ENCODE results near the gene PALM3.

The PALM3 gene

DNA sequence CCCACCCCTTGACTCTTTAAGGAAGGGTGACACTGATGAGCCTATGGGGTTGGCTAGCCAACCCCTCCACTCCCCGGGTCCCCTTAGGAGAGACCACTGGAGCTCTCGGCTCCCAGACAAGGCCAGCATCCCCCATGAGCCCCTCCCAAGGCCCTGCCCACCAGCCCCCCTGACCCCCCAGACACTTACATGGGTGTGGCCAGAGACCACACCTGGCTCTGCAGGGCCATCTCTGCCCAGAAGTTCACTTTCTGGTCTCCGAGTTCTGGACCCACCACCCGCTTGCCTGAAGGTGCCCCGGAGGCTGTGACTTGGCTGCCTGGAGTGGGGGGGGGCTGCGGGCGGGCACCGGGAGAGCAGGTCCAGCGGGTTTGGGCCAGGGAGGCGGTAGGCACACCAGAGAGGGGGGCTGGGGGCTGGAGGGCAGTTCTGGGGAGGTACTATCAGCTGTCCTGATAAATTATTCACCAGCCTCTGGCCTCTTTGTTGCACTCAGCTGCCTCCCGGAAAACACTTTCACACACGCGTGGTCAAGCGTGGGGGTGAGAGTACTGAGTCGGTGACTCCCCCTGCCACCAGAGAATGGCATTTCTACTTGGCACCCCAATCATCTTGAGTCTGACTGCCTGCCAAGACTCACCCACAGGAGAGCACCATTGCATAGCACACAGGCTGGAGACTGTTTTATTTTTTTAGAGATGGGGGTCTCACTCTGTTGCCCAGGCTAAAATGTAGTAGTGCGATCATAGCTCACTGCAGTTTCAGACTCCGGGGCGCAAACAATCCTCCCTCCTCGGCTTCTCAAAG is at the start of gene PALM3:
Gene PALM3, minus strand, starts transcription at position 326 of the 807 bp plus-strand sequence. Its CDS starts 96 bp downstream, at position 230.
- DNase-seq (ENCODE audit: low read depth) = no peak

GRCh38 chr19:14111486-14111885 is 49.6 kb upstream of the PALM3 start:
- DNase-seq (ENCODE audit: low read depth) = no peak

GRCh38 chr19:14110650-14111049 is 48.8 kb upstream of the PALM3 start:
- DNase-seq (ENCODE audit: low read depth) = no peak

- no peak for DNase-seq (ENCODE audit: low read depth)
These were observed 45.9 kb upstream of the PALM3 start for GRCh38 chr19:14107581-14108461.

- no peak for DNase-seq (ENCODE audit: low read depth)
These were observed 45.0 kb upstream of the PALM3 start for GRCh38 chr19:14106840-14107239.

- DNase-seq (ENCODE audit: low read depth) = no peak
These were observed 43.8 kb upstream of the PALM3 start for GRCh38 chr19:14105680-14106079.

DNA sequence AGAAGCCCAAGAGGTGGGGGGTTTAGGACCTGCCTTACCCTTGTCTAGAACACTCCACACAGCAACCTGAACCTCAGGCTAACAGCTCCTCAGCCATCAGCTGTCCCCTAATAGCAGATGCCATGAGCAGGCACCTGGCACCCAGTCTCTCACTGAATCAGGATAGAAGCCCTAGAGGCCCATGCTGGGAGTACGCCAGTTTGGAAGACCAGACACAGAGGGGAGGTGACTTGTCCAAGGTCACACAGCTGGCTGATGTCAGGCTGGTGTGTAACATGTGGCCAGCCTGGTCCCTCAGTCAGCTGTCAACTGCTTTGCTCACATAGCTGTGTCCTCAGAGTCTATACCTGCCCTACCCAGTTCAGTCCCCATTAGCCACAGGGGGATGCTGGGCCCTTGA is 41.4 kb upstream of the PALM3 start:
- no peak for DNase-seq (ENCODE audit: low read depth)

DNA sequence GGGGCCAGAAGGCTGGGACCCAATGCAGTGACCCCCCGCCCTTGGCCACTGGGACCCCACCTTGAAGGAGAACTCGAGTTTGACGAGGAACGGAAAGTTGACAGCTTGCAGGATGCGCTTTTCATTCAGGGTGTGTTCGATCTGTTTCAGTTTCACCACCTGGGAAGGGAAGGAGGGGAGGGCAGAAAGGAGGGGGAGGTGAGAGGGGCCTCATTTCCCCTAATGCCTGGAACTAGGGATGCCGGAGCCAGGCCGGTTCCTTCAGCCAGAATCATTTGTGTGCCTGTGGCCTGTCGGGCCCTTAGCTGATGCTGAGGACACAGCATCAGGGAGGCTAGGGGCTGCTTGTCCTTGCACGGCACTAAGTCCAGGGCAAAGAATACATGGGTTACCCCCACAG is 40.9 kb upstream of the PALM3 start:
- no peak for DNase-seq (ENCODE audit: low read depth)

DNA sequence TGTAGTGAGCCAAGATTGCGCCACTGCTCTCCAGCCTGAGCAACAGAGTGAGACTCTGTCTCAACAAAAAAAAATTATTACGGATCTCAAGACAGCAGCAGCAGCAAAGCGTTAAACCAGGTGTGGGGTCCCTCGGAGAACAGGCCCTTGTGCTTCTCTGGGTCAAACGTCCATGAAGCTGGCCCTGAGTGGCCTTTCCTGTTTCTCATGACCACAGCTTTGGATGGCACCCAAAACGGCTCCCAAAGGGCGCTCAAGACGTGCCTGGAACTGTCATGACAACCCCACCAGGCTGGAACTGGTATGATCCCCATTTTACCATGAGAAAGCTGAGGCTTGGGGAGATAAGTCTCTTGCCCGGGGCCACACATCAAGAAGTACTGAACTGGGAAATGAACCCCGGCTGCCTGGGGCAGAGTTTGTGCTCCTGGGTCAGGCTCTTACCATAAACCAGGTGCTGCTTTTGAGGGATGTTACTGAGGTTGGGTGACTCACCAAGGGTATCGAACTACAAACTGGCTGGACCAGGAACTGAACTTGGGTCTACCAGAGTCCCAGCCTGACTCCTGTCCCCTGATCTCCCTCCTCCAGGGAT is 40.3 kb upstream of the PALM3 start:
- DNase-seq (ENCODE audit: low read depth) = no peak

GRCh38 chr19:14101003-14101545 is 39.2 kb upstream of the PALM3 start:
- DNase-seq (ENCODE audit: low read depth) = no peak

DNA sequence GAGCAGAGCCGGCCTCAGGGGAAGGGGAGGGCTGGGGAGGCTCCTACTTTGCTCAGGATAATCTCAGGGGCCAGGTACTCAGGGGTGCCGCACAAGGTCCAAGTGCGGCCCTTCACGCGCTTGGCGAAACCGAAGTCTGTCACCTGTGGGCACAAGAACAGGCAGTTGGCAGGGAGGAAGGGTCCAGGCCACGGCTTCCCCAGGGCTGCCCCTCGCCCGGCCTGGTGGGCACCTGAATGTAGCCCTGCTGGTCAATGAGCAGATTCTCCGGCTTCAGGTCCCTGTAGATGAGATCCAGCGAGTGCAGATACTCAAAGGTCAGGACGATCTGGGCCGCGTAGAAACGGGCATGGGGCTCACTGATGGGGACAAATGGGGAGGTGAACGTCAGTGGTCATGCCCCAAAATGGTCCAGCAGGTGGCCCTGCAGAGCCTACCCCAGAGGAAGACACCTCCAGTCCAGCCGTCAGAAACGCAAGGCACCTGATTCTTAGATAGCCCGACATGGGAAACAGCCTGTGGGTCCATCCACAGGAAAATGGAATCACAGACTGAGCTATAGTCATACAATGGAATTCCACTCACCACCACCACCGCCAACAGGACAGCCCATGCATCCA is 35.8 kb upstream of the PALM3 start:
- no peak for DNase-seq (ENCODE audit: low read depth)

- DNase-seq (ENCODE audit: low read depth) = no peak
These were observed 34.6 kb upstream of the PALM3 start for GRCh38 chr19:14096272-14096992.

DNA sequence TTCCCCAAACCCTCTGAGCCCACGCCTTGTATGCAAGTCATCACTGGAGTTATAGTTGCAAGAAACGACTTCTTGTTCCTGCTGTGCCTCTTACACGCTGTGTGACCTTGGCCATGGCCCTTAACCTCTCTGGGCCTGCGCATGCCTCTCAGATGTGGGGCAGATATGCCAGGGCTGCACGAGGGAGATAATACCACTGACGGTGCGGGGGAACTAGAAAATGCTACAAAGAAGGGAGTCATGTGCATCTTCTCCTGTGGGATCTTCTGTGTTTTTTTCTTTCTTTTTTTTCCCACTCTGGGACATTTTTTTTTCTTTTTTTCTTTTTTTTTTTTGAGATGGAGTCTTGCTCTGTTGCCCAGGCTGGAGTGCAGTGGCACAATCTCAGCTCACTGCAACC is 33.0 kb upstream of the PALM3 start:
- no peak for DNase-seq (ENCODE audit: low read depth)

DNA sequence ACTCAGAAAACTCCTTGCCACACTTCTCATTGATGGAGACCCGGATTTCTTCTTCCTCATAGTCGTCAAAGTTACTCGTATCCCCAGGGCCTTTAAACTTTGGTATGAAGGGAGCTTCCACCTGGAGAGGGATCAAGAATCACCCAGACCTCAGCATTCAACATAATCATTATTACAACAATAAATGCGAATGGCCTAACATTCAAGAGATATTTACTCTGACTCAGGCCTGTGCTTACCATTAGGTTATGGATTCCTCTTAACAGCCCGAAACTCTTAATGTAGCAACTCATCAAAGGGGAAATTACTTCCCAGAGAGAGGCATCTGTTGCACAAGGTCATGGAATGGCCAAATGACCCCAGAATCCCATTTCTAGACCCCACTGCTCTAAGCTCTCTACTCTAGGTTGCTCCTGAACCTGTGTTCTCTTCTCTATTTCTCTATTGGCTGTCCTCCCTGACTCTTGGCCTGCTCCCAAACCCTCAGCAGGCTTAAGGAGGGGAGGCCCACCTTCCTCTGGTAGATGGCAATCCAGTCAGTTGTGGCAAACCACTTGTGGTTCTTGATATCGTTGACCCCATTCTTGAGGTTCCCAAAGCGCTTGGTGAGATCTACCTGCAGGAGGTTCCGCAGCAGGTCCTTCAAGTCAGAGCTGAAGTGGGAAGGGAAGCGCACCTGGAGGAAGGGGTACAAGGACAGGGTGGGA is 31.4 kb upstream of the PALM3 start:
- DNase-seq (ENCODE audit: low read depth) = no peak

- DNase-seq (ENCODE audit: low read depth) = no peak
These were observed 30.1 kb upstream of the PALM3 start for GRCh38 chr19:14091813-14092462.

DNA sequence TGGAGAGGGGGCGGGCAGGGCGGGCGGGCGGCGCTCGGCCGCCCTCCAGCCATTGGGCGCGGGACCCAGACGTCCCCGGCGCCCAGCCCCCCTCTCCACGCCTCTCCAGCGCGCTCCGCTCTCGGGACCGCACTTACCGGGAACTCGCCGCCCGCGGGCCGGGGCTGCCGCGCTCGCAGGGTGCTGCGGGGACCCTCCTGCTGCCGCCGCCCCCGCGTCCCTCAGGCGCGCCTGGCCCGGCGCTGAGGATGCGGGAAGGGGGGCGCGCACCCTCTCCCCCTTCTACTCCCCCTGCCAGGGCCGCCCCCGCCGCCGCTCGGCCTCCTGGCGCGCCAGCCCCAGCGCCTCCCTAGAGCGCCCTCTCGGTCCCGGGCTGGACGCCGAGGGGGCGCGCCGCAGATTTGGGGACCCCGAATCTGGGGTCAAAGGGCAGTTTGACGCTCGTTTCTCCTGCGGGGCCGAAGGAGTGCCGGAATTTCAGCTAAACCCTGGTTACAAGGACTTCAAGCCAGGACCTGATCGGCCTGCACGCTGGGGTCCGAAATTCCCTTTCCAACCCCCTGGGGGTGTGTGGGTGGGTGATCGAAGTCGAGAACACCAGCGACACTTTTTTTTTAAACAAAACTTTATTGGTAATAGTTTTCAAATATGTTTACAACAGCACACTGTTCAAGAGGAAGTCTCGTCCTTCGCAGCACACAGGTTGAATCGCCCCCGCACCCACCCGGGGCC is 29.4 kb upstream of the PALM3 start:
- DNase-seq (ENCODE audit: low read depth) = no peak

GRCh38 chr19:14090509-14091080 is 28.7 kb upstream of the PALM3 start, which contains the start of gene SAMD1:
Gene SAMD1 (minus strand): TSS chr19:14090751.
- DNase-seq (ENCODE audit: low read depth) = peak; percentile 86

GRCh38 chr19:14089662-14090508 is 28.0 kb upstream of the PALM3 start:
- no peak for DNase-seq (ENCODE audit: low read depth)
